ENCODE data around the gene ST6GAL1.

GRCh38 chr3:186975726-186976125 is 45.4 kb downstream of the ST6GAL1 start:
- TF ChIP-seq EZH2 (IDR thresholded peaks at IDR 0.05; ENCODE audit: low read depth), result no peak
- TF ChIP-seq, protein P1, sequence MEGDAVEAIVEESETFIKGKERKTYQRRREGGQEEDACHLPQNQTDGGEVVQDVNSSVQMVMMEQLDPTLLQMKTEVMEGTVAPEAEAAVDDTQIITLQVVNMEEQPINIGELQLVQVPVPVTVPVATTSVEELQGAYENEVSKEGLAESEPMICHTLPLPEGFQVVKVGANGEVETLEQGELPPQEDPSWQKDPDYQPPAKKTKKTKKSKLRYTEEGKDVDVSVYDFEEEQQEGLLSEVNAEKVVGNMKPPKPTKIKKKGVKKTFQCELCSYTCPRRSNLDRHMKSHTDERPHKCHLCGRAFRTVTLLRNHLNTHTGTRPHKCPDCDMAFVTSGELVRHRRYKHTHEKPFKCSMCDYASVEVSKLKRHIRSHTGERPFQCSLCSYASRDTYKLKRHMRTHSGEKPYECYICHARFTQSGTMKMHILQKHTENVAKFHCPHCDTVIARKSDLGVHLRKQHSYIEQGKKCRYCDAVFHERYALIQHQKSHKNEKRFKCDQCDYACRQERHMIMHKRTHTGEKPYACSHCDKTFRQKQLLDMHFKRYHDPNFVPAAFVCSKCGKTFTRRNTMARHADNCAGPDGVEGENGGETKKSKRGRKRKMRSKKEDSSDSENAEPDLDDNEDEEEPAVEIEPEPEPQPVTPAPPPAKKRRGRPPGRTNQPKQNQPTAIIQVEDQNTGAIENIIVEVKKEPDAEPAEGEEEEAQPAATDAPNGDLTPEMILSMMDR (conservative IDR thresholded peaks at IDR 0.05), result no peak

Data from PC-9 (cell line).